ENCODE results near the gene PSMB4. TPM values are rescaled to one million over a fixed set of nuclear protein-coding genes. Genes with fewer than 3 reads are reported as not detected.
"Not testable (repeated sequence)": the region's sequence is repeated elsewhere in the genome, so short reads cannot be mapped to it uniquely, and the experiment has no call there.

PSMB4 gene
- total RNA-seq, 1 donor from 2014 or later, result 316 TPM

DNA sequence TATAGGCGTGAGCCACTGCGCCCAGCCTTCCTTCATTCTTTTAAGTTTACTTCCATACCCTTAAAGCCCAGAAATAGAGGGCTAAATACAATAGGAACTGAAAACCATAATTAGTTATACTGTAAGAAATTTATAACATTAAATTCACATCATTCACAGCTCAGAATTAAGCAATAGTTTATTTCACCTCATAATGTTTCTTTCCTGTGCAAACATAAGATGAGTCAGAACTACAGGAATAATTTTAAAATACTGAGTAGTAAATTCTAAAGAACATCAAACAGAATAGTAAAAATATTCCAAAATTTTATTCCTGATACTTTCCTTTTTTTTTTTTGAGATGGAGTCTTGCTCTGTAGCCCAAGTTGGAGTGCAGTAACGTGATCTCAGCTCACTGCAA, 35.8 kb downstream of the PSMB4 start:
- TF ChIP-seq, protein P1, sequence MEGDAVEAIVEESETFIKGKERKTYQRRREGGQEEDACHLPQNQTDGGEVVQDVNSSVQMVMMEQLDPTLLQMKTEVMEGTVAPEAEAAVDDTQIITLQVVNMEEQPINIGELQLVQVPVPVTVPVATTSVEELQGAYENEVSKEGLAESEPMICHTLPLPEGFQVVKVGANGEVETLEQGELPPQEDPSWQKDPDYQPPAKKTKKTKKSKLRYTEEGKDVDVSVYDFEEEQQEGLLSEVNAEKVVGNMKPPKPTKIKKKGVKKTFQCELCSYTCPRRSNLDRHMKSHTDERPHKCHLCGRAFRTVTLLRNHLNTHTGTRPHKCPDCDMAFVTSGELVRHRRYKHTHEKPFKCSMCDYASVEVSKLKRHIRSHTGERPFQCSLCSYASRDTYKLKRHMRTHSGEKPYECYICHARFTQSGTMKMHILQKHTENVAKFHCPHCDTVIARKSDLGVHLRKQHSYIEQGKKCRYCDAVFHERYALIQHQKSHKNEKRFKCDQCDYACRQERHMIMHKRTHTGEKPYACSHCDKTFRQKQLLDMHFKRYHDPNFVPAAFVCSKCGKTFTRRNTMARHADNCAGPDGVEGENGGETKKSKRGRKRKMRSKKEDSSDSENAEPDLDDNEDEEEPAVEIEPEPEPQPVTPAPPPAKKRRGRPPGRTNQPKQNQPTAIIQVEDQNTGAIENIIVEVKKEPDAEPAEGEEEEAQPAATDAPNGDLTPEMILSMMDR (IDR thresholded peaks at IDR 0.05; ENCODE audit: insufficient read depth, low read depth, low read length), result no peak
- TF ChIP-seq EZH2 (IDR thresholded peaks at IDR 0.05; ENCODE audit: insufficient read depth, low read length), result no peak
- Histone ChIP-seq H2AFZ (ENCODE audit: low read depth, low read length) (no peak overlapping the region), H3K36me3 (ENCODE audit: insufficient read depth, low read length) (peaks cover 4% of the 10 kb centered on the region), H3K4me2 (ENCODE audit: low read length) (no peak overlapping the region), H3K4me1 (ENCODE audit: insufficient read depth, low read length) (no peaks in the 10 kb centered on the region), H3K79me2 (ENCODE audit: insufficient read depth, low read length) (peaks cover 98% of the 10 kb centered on the region), H3K4me3 (ENCODE audit: insufficient read depth, low read depth, low read length) (no peak overlapping the region), H3K9ac (ENCODE audit: low read length) (no peak overlapping the region), H3K27ac (ENCODE audit: low read depth, low read length) (no peak overlapping the region), H3K9me3 (ENCODE audit: insufficient read depth, low read depth, low read length) (no peaks in the 10 kb centered on the region), H3K27me3 (ENCODE audit: insufficient read depth, low read length) (no peaks in the 10 kb centered on the region), H4K20me1 (ENCODE audit: insufficient read depth, low read length) (peaks cover 83% of the 10 kb centered on the region)
- Mint-ChIP-seq H3K4me3 (ENCODE audit: unreplicated experiment) (no peak overlapping the region), H3K9me3 (ENCODE audit: unreplicated experiment) (no peaks in the 10 kb centered on the region), H3K27ac (ENCODE audit: unreplicated experiment) (no peak overlapping the region), H3K27me3 (ENCODE audit: low read depth, unreplicated experiment) (no peaks in the 10 kb centered on the region), H3K4me1 (ENCODE audit: low read depth, unreplicated experiment) (peaks cover 5% of the 10 kb centered on the region), H3K36me3 (ENCODE audit: low read depth, unreplicated experiment) (peaks cover 5% of the 10 kb centered on the region)
- no peak for FAIRE-seq
- no peak for DNase-seq (ENCODE audit: low read depth)

DNA sequence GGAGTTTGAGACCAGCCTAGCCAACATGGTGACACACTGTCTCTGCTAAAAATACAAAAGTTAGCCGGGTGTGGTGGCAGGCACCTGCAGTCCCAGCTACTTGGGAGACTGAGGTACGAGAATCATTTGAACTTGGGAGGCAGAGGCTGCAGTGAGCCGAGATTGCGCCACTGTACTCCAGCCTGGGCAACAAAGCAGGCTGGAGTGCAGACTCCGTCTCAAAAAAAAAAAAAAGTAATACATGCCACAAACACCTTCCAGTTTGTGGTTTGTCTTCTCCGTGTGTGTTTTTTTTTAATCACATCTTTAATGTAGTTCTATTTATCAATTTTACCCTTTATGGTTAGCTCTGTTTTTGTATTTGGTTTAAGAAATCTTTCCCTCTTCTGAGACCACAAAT, 37.6 kb downstream of the PSMB4 start:
- no peak for TF ChIP-seq EZH2 (IDR thresholded peaks at IDR 0.05; ENCODE audit: insufficient read depth, low read length)
- TF ChIP-seq, protein P1 (IDR thresholded peaks at IDR 0.05; ENCODE audit: insufficient read depth, low read depth, low read length), result no peak

DNA sequence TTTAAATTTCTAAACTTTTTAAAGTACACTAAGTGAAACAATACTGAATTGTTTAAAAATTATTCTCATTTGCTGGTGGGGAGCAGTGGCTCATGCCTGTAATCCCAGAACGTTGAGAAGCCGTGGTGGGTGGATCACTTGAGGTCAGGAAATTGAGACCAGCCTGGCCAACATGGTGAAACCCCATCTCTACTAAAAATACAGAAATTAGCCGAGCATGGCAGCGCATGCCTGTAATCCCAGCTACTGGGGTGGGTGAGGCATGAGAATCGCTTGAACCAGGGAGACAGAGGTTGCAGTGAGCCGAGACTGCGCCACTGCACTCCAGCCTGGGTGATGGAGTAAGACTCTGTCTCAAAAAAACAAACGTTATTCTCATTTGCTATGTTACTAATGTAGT, 38.0 kb downstream of the PSMB4 start:
- H3K9ac ChIP-seq (ENCODE audit: low read length); H3K36me3 ChIP-seq (ENCODE audit: insufficient read depth, low read length); H3K4me3 Mint-ChIP-seq (ENCODE audit: unreplicated experiment); H3K9me3 Mint-ChIP-seq (ENCODE audit: unreplicated experiment); H3K36me3 Mint-ChIP-seq (ENCODE audit: low read depth, unreplicated experiment); H3K9me3 ChIP-seq (ENCODE audit: insufficient read depth, low read depth, low read length); H3K27ac ChIP-seq (ENCODE audit: low read depth, low read length); H3K4me2 ChIP-seq (ENCODE audit: low read length); H3K4me3 ChIP-seq (ENCODE audit: insufficient read depth, low read depth, low read length); H3K27me3 Mint-ChIP-seq (ENCODE audit: low read depth, unreplicated experiment); H3K27me3 ChIP-seq (ENCODE audit: insufficient read depth, low read length); H2AFZ ChIP-seq (ENCODE audit: low read depth, low read length); H3K4me1 ChIP-seq (ENCODE audit: insufficient read depth, low read length); H3K4me1 Mint-ChIP-seq (ENCODE audit: low read depth, unreplicated experiment); H3K27ac Mint-ChIP-seq (ENCODE audit: unreplicated experiment); DNase-seq (ENCODE audit: low read depth); FAIRE-seq: not testable (repeated sequence)
- Histone ChIP-seq H4K20me1 (ENCODE audit: insufficient read depth, low read length) (peaks cover 88% of the 10 kb centered on the region), H3K79me2 (ENCODE audit: insufficient read depth, low read length) (peaks cover 99% of the 10 kb centered on the region)

More for the DNA sequence above, 37.6 kb downstream of the PSMB4 start:
- no peak for DNase-seq (ENCODE audit: low read depth)
- peaks cover 99% of the 10 kb centered on the region for H3K79me2 ChIP-seq (ENCODE audit: insufficient read depth, low read length)
- no peak overlapping the region for H3K4me3 Mint-ChIP-seq (ENCODE audit: unreplicated experiment)
- H3K4me3 ChIP-seq (ENCODE audit: insufficient read depth, low read depth, low read length), result no peak overlapping the region
- no peak overlapping the region for H3K27ac Mint-ChIP-seq (ENCODE audit: unreplicated experiment)
- peaks cover 9% of the 10 kb centered on the region for H3K36me3 ChIP-seq (ENCODE audit: insufficient read depth, low read length)
- peaks cover 88% of the 10 kb centered on the region for H4K20me1 ChIP-seq (ENCODE audit: insufficient read depth, low read length)
- H3K36me3 Mint-ChIP-seq (ENCODE audit: low read depth, unreplicated experiment), result peaks cover 5% of the 10 kb centered on the region
- H3K9me3 ChIP-seq (ENCODE audit: insufficient read depth, low read depth, low read length), result no peaks in the 10 kb centered on the region
- H2AFZ ChIP-seq (ENCODE audit: low read depth, low read length), result no peak overlapping the region
- H3K27me3 Mint-ChIP-seq (ENCODE audit: low read depth, unreplicated experiment), result no peaks in the 10 kb centered on the region
- H3K4me1 Mint-ChIP-seq (ENCODE audit: low read depth, unreplicated experiment), result peaks cover 4% of the 10 kb centered on the region
- no peak for FAIRE-seq
- no peak overlapping the region for H3K27ac ChIP-seq (ENCODE audit: low read depth, low read length)
- H3K27me3 ChIP-seq (ENCODE audit: insufficient read depth, low read length), result no peaks in the 10 kb centered on the region
- H3K9ac ChIP-seq (ENCODE audit: low read length), result no peak overlapping the region
- no peaks in the 10 kb centered on the region for H3K4me1 ChIP-seq (ENCODE audit: insufficient read depth, low read length)
- no peaks in the 10 kb centered on the region for H3K9me3 Mint-ChIP-seq (ENCODE audit: unreplicated experiment)
- H3K4me2 ChIP-seq (ENCODE audit: low read length), result no peak overlapping the region
